Muscle layer of duodenum (tissue), 2 donors: ENCODE results near the gene MICALL2.

ENCODE experiments used
- H3K27ac ChIP-seq: one replicate; pipeline ENCODE4 v1.7.0; 2013; ENCODE audit warnings: mild to moderate bottlenecking, low read length
- H3K27me3 ChIP-seq: one replicate; pipeline ENCODE4 v1.7.0; 2013; ENCODE audit warnings: low read depth, mild to moderate bottlenecking, control low read depth, low read length
- H3K36me3 ChIP-seq, 2 donors: one replicate each; pipeline ENCODE4 v1.7.0; 2013; ENCODE audit warnings: low read length in 2 of 2, control low read depth in 1 of 2, mild to moderate bottlenecking in 1 of 2; ENCODE audit not compliant: insufficient read depth in 2 of 2, control insufficient read depth in 1 of 2
- H3K4me1 ChIP-seq, 2 donors: one replicate each; pipeline ENCODE4 v1.7.0; 2013; ENCODE audit warnings: low read length in 2 of 2, mild to moderate bottlenecking in 2 of 2, control low read depth in 1 of 2, moderate library complexity in 1 of 2; ENCODE audit not compliant: insufficient read depth in 2 of 2, control insufficient read depth in 1 of 2
- H3K4me3 ChIP-seq, 2 donors: one replicate each; pipeline ENCODE4 v1.7.0; 2013; ENCODE audit warnings: low read length in 2 of 2, low read depth in 1 of 2, mild to moderate bottlenecking in 1 of 2
- H3K9me3 ChIP-seq, 2 donors: one replicate each; pipeline ENCODE4 v1.7.0; 2013; ENCODE audit warnings: low read length in 2 of 2, control low read depth in 1 of 2, mild to moderate bottlenecking in 1 of 2; ENCODE audit not compliant: control insufficient read depth in 1 of 2
- donor health status: healthy.

The MICALL2 gene

GRCh38 chr7:1455241-1455939, 3.9 kb downstream of the MICALL2 start:
- H3K9me3 ChIP-seq, result no peaks in the 10 kb centered on the region
- H3K4me1 ChIP-seq, result peaks cover 6 to 44% of the 10 kb centered on the region in 2 donors
- no peaks in the 10 kb centered on the region for H3K27me3 ChIP-seq
- peak overlapping the region; percentile 31 for H3K27ac ChIP-seq
- no peaks in the 10 kb centered on the region for H3K36me3 ChIP-seq
- peak overlapping the region; percentile 14 to 26 for H3K4me3 ChIP-seq

DNA sequence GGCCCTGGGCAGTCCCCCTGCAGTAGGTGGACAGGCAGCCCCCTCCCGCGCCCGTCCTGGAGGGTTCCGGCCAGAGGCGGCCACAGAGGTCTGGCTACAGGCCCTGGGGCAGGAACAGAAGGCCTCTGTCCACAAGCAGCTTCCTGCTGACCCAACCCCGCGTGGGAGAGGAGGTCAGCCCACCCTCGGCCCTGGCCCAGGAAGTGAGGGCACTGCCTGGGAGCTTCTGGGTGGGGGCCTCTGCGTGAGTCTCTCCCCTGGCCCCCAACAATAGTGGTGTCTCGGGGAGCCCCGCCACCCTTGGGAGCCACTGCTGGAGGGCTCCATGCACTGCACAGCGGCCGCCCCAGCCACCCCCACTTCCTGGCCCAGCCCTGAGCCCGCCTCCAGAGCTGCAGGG, 4.7 kb downstream of the MICALL2 start:
- no peak overlapping the region for H3K27ac ChIP-seq
- H3K4me1 ChIP-seq, result peaks cover 2 to 39% of the 10 kb centered on the region in 2 donors
- H3K4me3 ChIP-seq, result peak overlapping the region in 1 of 2 donors; percentile 14
- H3K27me3 ChIP-seq, result no peaks in the 10 kb centered on the region
- no peaks in the 10 kb centered on the region for H3K9me3 ChIP-seq
- peaks cover 0 to 2% of the 10 kb centered on the region in 2 donors for H3K36me3 ChIP-seq

DNA sequence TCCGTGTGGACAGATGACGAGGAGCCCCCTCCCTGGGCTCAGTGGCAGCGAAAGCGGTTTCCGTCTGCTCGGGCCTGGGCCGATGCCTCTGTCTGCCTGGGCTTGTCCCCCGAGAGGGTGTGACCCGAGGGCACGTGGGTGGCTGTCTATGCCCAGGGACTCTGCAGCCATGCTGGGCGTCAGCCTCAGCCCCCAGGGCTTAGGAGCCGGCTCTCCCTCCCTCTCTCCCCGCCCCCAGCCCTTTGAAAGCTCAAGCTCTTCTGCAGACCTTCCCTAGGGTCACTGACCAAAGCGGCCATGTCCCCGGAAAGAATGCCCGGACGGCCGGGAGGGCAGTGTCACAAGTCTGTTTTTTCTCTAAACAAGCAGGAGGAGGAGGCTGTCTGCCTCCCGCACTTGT, 7.1 kb downstream of the MICALL2 start:
- H3K4me3 ChIP-seq, result no peak overlapping the region
- peaks cover 0 to 4% of the 10 kb centered on the region in 2 donors for H3K36me3 ChIP-seq
- no peak overlapping the region for H3K27ac ChIP-seq
- H3K9me3 ChIP-seq, result no peaks in the 10 kb centered on the region
- no peaks in the 10 kb centered on the region for H3K27me3 ChIP-seq
- H3K4me1 ChIP-seq, result peaks cover 2 to 31% of the 10 kb centered on the region in 2 donors

GRCh38 chr7:1450987-1451386, 8.3 kb downstream of the MICALL2 start:
- Histone ChIP-seq H3K4me3 (no peak overlapping the region), H3K27me3 (no peaks in the 10 kb centered on the region), H3K9me3 (no peaks in the 10 kb centered on the region), H3K36me3 (peaks cover 0 to 4% of the 10 kb centered on the region in 2 donors), H3K27ac (no peak overlapping the region), H3K4me1 (peaks cover 2 to 29% of the 10 kb centered on the region in 2 donors)

GRCh38 chr7:1450431-1450830, 8.8 kb downstream of the MICALL2 start:
- Histone ChIP-seq H3K27ac (no peak overlapping the region), H3K27me3 (no peaks in the 10 kb centered on the region), H3K36me3 (peaks cover 0 to 4% of the 10 kb centered on the region in 2 donors), H3K9me3 (no peaks in the 10 kb centered on the region), H3K4me3 (no peak overlapping the region), H3K4me1 (peaks cover 0 to 23% of the 10 kb centered on the region in 2 donors)

DNA sequence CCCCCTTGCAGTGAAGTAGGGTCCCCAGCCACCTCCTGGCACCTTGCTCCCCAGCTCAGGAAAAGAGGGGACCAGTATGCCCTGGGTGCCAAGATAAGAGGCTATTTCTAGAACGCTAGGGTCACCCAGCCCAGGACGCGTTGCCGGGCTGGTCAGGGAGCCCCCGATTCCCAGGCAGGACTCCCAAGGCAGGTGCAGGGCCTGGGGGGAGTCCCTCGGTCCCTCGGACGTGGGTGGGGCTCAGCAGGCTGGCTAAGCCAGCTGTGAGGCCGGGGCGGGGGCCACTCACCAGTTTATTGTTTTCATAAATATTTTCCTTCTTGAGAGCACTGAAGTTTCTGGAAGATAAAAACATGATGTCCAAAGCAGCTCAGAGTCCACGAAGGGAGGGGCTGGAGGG, 9.3 kb downstream of the MICALL2 start:
- Histone ChIP-seq H3K4me3 (no peak overlapping the region), H3K27me3 (no peaks in the 10 kb centered on the region), H3K4me1 (peaks cover 0 to 19% of the 10 kb centered on the region in 2 donors), H3K27ac (no peak overlapping the region), H3K36me3 (peaks cover 0 to 4% of the 10 kb centered on the region in 2 donors), H3K9me3 (no peaks in the 10 kb centered on the region)

GRCh38 chr7:1449501-1449900, 9.8 kb downstream of the MICALL2 start:
- no peaks in the 10 kb centered on the region for H3K9me3 ChIP-seq
- H3K27ac ChIP-seq, result no peak overlapping the region
- no peak overlapping the region for H3K4me3 ChIP-seq
- H3K36me3 ChIP-seq, result peaks cover 0 to 4% of the 10 kb centered on the region in 2 donors
- no peaks in the 10 kb centered on the region for H3K27me3 ChIP-seq
- H3K4me1 ChIP-seq, result peaks cover 0 to 15% of the 10 kb centered on the region in 2 donors

- Histone ChIP-seq H3K27me3 (no peaks in the 10 kb centered on the region), H3K36me3 (peaks cover 0 to 4% of the 10 kb centered on the region in 2 donors), H3K4me3 (no peak overlapping the region), H3K27ac (no peak overlapping the region), H3K9me3 (no peaks in the 10 kb centered on the region), H3K4me1 (peaks cover 0 to 15% of the 10 kb centered on the region in 2 donors)
Observed at GRCh38 chr7:1448958-1449357, 10.3 kb downstream of the MICALL2 start.

DNA sequence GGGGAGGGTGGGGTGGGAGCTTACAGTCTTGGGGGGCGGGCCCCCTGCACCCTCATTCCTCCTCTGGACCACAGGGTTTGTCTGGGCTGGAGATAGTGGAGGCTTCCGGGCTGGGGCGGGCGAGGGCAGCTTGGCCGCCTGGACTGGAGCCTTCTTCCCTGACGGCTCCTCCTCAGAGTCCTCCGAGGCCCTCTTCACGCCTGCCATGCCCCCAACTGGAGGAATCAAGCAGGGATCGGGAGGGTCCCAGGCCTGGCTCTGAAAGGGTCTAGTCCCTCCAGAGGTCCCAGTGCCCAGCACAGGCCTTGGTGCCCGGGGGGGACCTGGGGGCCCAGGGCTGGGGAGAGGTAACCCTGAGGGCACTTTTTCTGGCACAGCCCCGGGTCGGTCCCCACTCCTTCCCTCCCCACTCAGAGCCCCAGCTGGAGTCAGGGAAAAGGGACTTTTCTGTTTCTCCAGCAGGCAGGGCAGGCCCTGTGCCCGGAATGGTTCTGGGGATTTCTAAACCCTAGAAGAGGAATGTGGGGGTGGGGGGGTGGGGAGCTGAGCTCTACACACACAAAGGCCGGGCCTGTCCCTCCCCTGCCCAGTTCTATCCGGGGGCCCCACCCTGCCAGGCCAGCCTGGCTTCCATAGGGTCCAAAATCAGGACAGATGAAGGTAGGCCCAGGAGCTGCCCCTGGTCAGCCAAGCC, 11.6 kb downstream of the MICALL2 start:
- H3K27ac ChIP-seq, result no peak overlapping the region
- peaks cover 0 to 4% of the 10 kb centered on the region in 2 donors for H3K36me3 ChIP-seq
- H3K4me1 ChIP-seq, result peaks cover 0 to 15% of the 10 kb centered on the region in 2 donors
- no peak overlapping the region for H3K4me3 ChIP-seq
- no peaks in the 10 kb centered on the region for H3K27me3 ChIP-seq
- no peaks in the 10 kb centered on the region for H3K9me3 ChIP-seq

- Histone ChIP-seq H3K36me3 (peaks cover 0 to 5% of the 10 kb centered on the region in 2 donors), H3K27ac (no peak overlapping the region), H3K4me3 (no peak overlapping the region), H3K4me1 (peaks cover 0 to 15% of the 10 kb centered on the region in 2 donors), H3K27me3 (no peaks in the 10 kb centered on the region), H3K9me3 (no peaks in the 10 kb centered on the region)
Observed at GRCh38 chr7:1447112-1447511, 12.2 kb downstream of the MICALL2 start.

DNA sequence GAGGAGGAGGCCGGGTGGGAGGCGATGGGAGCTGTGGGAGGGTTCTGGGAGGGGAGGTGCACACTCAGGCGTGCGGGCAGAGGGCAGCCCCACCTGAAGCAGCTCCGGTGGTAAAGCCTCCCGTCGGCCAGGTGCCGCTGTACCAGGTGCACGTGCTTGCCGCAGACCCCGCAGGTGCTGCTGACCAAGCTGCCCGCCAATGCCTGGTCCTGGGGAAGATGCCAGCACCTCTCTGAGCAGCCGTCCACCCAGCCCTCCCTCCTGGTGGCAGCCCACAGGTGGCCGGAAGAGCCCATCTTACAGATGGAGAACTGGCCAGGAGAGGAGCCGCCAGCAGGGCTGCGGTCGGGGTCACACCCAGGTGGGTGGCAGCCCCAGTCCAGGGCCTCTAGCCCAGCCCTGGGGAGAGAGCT, 12.6 kb downstream of the MICALL2 start:
- Histone ChIP-seq H3K27me3 (no peaks in the 10 kb centered on the region), H3K27ac (no peak overlapping the region), H3K4me1 (peaks cover 0 to 15% of the 10 kb centered on the region in 2 donors), H3K4me3 (no peak overlapping the region), H3K36me3 (peaks cover 0 to 10% of the 10 kb centered on the region in 2 donors), H3K9me3 (no peaks in the 10 kb centered on the region)
